Measurements from ENCODE around the gene MPO.

- TF ChIP-seq CTCF (IDR thresholded peaks at IDR 0.05; ENCODE audit: low read depth, low read length, poor library complexity, severe bottlenecking), result no peak
- TF ChIP-seq EZH2phosphoT487 (IDR thresholded peaks at IDR 0.05; ENCODE audit: borderline replicate concordance, low read length), result no peak
These were observed 4.1 kb upstream of the MPO start for GRCh38 chr17:58284613-58285421.
